ENCODE data around the gene IGFL3. TPM values are rescaled to one million over a fixed set of nuclear protein-coding genes. Genes with fewer than 3 reads are reported as not detected.

The IGFL3 gene
- polyA plus RNA-seq, 1 of the 3 experiments (the other 2 are of a cell fraction) = not detected

DNA sequence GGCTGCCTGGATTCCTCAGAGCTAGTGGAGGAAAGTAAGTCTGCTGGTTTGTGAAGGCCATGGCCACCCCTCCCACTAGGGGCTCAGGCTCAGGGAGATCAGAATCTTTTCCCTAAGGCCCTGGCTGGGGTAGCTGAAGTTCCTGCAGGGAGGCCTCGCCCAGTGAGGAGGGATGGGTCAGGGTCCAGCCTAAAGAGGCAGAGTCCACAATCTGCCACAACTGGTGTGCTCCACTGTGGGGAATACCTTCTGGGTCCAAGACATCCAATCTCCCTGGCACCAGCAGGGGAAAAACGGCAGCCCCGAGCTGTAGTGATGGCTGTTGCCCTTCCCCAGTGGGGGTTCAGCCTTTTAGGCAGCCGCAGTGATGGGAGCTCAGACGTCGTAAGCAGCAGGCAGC is 23.2 kb downstream of the IGFL3 start:
- CTCF ChIA-PET = interaction anchor here (0.7 to 3.2 kb wide), 6 partner anchors 9 to 164 kb away, joined by 3 to 12 read pairs (median 4); no protein-coding TSS in a partner anchor
- TF ChIP-seq RCOR1 (IDR thresholded peaks at IDR 0.05; ENCODE audit: low read length) (no peak), FOXJ3 (CRISPR knock-in tag; IDR thresholded peaks at IDR 0.05) (no peak), ELF1 (IDR thresholded peaks at IDR 0.05) (no peak), TEAD4 (IDR thresholded peaks at IDR 0.05; ENCODE audit: borderline replicate concordance, insufficient read depth) (no peak), SMC3 (IDR thresholded peaks at IDR 0.05; ENCODE audit: low read depth, low read length) (no peak)
- H3K79me2 ChIP-seq (ENCODE audit: insufficient read depth) = no peaks in the 10 kb centered on the region
- H3K27me3 ChIP-seq (ENCODE audit: insufficient read depth) = peaks cover 13% of the 10 kb centered on the region; the same call in 1 of the 2 replicates
- H3K4me3 ChIP-seq (ENCODE audit: low read depth in 2 of 2, low read length in 1 of 2) = no peak overlapping the region
- no peak overlapping the region for H3K27ac ChIP-seq (ENCODE audit: low read depth in 2 of 2, low read length in 1 of 2)
- H3F3A ChIP-seq (replicated peaks; ENCODE audit: insufficient read depth) = no peaks in the 10 kb centered on the region
- DNase-seq = no peak
- no peak overlapping the region for H3K4me2 ChIP-seq
- H3K36me3 ChIP-seq (replicated peaks in 1 of 2; ENCODE audit: control insufficient read depth in 1 of 2, insufficient read depth in 2 of 2, low read length in 1 of 2) = no peaks in the 10 kb centered on the region
- POLR2A ChIA-PET = no interaction called here
- H3K4me1 ChIP-seq (ENCODE audit: control insufficient read depth in 1 of 2, insufficient read depth in 2 of 2, low read depth in 1 of 2, low read length in 1 of 2) = no peaks in the 10 kb centered on the region
- H3K9me3 ChIP-seq = no peaks in the 10 kb centered on the region
- H3K9ac ChIP-seq = no peak overlapping the region
- WGBS (ENCODE audit: low lambda C conversion rate) = 14% methylated on average over 2 of the region's 6 CpGs
- H3K9me2 ChIP-seq = no peaks in the 10 kb centered on the region
- H2AFZ ChIP-seq (ENCODE audit: low read depth) = no peak overlapping the region
- no peaks in the 10 kb centered on the region for H4K20me1 ChIP-seq (ENCODE audit: insufficient read depth)

DNA sequence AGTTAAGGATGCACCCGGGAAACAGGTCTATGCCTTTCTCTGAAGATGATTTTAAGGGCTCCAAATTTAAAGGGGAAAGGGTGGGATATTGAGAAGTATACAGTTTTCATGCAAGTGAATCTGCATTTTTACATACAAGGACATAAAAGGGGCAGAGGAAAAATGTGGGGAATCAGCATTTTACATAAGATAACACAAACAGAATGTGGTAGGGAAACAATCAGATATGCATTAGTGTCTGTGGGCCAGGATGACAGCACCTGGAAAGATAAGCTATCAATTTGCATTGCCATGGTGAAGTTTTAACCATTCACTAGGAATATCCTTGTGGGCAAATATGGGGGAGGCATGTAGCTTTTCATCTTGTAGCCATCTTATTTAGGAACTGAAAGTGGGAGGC is 24.1 kb downstream of the IGFL3 start:
- no peak for TF ChIP-seq EP300 (IDR thresholded peaks at IDR 0.05; ENCODE audit: borderline replicate concordance in 1 of 2, low read depth in 1 of 2, low read length in 1 of 2)
- TF ChIP-seq, protein P1, sequence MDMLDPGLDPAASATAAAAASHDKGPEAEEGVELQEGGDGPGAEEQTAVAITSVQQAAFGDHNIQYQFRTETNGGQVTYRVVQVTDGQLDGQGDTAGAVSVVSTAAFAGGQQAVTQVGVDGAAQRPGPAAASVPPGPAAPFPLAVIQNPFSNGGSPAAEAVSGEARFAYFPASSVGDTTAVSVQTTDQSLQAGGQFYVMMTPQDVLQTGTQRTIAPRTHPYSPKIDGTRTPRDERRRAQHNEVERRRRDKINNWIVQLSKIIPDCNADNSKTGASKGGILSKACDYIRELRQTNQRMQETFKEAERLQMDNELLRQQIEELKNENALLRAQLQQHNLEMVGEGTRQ (IDR thresholded peaks at IDR 0.05; ENCODE audit: borderline replicate concordance, low read depth, low read length) = no peak
- WGBS (ENCODE audit: low lambda C conversion rate) = 2% methylated on average over 1 of the region's 1 CpG

DNA sequence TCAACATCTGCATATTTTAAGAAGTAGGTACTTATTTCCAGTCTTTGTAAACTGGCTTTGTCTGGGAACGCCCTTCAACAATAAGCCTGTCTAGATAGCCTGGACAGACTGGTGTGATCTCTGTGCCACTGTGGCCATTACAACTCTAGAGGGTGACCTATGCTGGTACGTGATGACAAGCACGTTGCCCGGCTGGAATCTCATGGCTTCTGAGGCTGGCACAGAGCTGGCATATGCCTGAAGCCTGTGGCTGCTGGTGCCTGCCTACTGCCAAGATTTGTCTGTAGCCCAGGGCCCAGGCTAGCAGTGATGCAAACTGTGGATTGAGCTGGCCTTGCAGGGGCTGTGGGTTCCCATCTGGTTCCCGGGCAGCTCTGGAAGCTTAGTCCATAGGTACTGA is 34.0 kb downstream of the IGFL3 start:
- 10% methylated on average over 5 of the region's 5 CpGs for WGBS (ENCODE audit: low lambda C conversion rate)
- ChIA-PET POLR2A (no interaction called here), CTCF (interaction anchor here (0.8 to 1.8 kb wide), 5 partner anchors 8 to 99 kb away, joined by 4 to 7 read pairs (median 4); no protein-coding TSS in a partner anchor)
- Histone ChIP-seq H3K36me3 (replicated peaks in 1 of 2; ENCODE audit: control insufficient read depth in 1 of 2, insufficient read depth in 2 of 2, low read length in 1 of 2) (no peaks in the 10 kb centered on the region), H4K20me1 (ENCODE audit: insufficient read depth) (no peaks in the 10 kb centered on the region), H3K79me2 (ENCODE audit: insufficient read depth) (no peaks in the 10 kb centered on the region), H2AFZ (ENCODE audit: low read depth) (no peak overlapping the region), H3K27ac (ENCODE audit: low read depth in 2 of 2, low read length in 1 of 2) (no peak overlapping the region), H3K4me2 (no peak overlapping the region), H3K9ac (no peak overlapping the region), H3K4me1 (ENCODE audit: control insufficient read depth in 1 of 2, insufficient read depth in 2 of 2, low read depth in 1 of 2, low read length in 1 of 2) (no peaks in the 10 kb centered on the region), H3K9me3 (peaks cover 14% of the 10 kb centered on the region), H3F3A (replicated peaks; ENCODE audit: insufficient read depth) (peaks cover 6% of the 10 kb centered on the region), H3K27me3 (ENCODE audit: insufficient read depth) (no peaks in the 10 kb centered on the region), H3K9me2 (no peaks in the 10 kb centered on the region), H3K4me3 (ENCODE audit: low read depth in 2 of 2, low read length in 1 of 2) (no peak overlapping the region)
- TF ChIP-seq EP300 (IDR thresholded peaks at IDR 0.05; ENCODE audit: borderline replicate concordance in 1 of 2, low read depth in 1 of 2, low read length in 1 of 2) (no peak), TEAD4 (IDR thresholded peaks at IDR 0.05; ENCODE audit: borderline replicate concordance, insufficient read depth) (no peak), GATA2 (CRISPR knock-in tag; IDR thresholded peaks at IDR 0.05) (no peak), RXRA (IDR thresholded peaks at IDR 0.05; ENCODE audit: borderline replicate concordance, low read depth) (no peak), MXI1 (IDR thresholded peaks at IDR 0.05; ENCODE audit: low read depth, low read length) (no peak)
- no peak for DNase-seq

More for the DNA sequence above, 24.1 kb downstream of the IGFL3 start:
- H2AFZ ChIP-seq (ENCODE audit: low read depth) = no peak overlapping the region
- no peak for DNase-seq
- no peak overlapping the region for H3K4me3 ChIP-seq (ENCODE audit: low read depth in 2 of 2, low read length in 1 of 2)
- ChIA-PET CTCF (interaction anchor here (0.9 to 3.2 kb wide), 5 partner anchors 10 to 165 kb away, joined by 3 to 12 read pairs (median 4); no protein-coding TSS in a partner anchor), POLR2A (no interaction called here)
- H3K9me3 ChIP-seq = no peaks in the 10 kb centered on the region
- no peaks in the 10 kb centered on the region for H3K36me3 ChIP-seq (replicated peaks in 1 of 2; ENCODE audit: control insufficient read depth in 1 of 2, insufficient read depth in 2 of 2, low read length in 1 of 2)
- no peak overlapping the region for H3K9ac ChIP-seq
- H4K20me1 ChIP-seq (ENCODE audit: insufficient read depth) = no peaks in the 10 kb centered on the region
- no peaks in the 10 kb centered on the region for H3K9me2 ChIP-seq
- H3K79me2 ChIP-seq (ENCODE audit: insufficient read depth) = no peaks in the 10 kb centered on the region
- H3K4me1 ChIP-seq (ENCODE audit: control insufficient read depth in 1 of 2, insufficient read depth in 2 of 2, low read depth in 1 of 2, low read length in 1 of 2) = no peaks in the 10 kb centered on the region
- peaks cover 13% of the 10 kb centered on the region; the same call in 1 of the 2 replicates for H3K27me3 ChIP-seq (ENCODE audit: insufficient read depth)
- no peak overlapping the region for H3K4me2 ChIP-seq
- H3K27ac ChIP-seq (ENCODE audit: low read depth in 2 of 2, low read length in 1 of 2) = no peak overlapping the region
- H3F3A ChIP-seq (replicated peaks; ENCODE audit: insufficient read depth) = no peaks in the 10 kb centered on the region

Measured in SK-N-SH (cell line).